Epithelial cell of proximal tubule (primary cell): Measurements from ENCODE around the gene ADCY5. TPM values are rescaled to one million over a fixed set of nuclear protein-coding genes. Genes with fewer than 3 reads are reported as not detected.

Experiments used
- DNase-seq: peaks from one replicate; pipeline ENCODE4 v3.0.0-alpha.2; 2011; ENCODE audit warnings: low read depth
- H3K4me3 ChIP-seq: 2 replicates; pipeline ENCODE4 v1.5.1; 2011; ENCODE audit warnings: low read depth, mild to moderate bottlenecking, low read length
- total RNA-seq: library from RNA; depleted of rRNA; stranded (reverse); fragments of >200 nt; gene quantifications from 2 replicates; pipeline ENCODE4 v1.2.3, GENCODE V29; 2015
- TF ChIP-seq, protein P1 (sequence below): conservative IDR thresholded peaks from 2 replicates; pipeline ENCODE4 v1.5.1; 2012; ENCODE audit warnings: low read depth, mild to moderate bottlenecking, low read length

The ADCY5 gene
- total RNA-seq, 1 donor from 2014 or later: 2.7 TPM

GRCh38 chr3:123236902-123237301, 212.0 kb downstream of the ADCY5 start:
- DNase-seq: no peak
- no peak overlapping the region for H3K4me3 ChIP-seq
- TF ChIP-seq, protein P1, sequence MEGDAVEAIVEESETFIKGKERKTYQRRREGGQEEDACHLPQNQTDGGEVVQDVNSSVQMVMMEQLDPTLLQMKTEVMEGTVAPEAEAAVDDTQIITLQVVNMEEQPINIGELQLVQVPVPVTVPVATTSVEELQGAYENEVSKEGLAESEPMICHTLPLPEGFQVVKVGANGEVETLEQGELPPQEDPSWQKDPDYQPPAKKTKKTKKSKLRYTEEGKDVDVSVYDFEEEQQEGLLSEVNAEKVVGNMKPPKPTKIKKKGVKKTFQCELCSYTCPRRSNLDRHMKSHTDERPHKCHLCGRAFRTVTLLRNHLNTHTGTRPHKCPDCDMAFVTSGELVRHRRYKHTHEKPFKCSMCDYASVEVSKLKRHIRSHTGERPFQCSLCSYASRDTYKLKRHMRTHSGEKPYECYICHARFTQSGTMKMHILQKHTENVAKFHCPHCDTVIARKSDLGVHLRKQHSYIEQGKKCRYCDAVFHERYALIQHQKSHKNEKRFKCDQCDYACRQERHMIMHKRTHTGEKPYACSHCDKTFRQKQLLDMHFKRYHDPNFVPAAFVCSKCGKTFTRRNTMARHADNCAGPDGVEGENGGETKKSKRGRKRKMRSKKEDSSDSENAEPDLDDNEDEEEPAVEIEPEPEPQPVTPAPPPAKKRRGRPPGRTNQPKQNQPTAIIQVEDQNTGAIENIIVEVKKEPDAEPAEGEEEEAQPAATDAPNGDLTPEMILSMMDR: no peak

Other genes starting within 250 kb of the ADCY5 start
- 29.7 and 35.1 TPM in 2 replicates for gene SEC22A, start 247.1 kb downstream of the ADCY5 start, total RNA-seq
- 22.8 and 29.4 TPM in 2 replicates for gene HACD2, start 136.0 kb upstream of the ADCY5 start, total RNA-seq